NCI-H2227 (cell line): ENCODE data around the gene CRTAC1.

Experiments
- DNase-seq: peaks from one replicate; lab custom pipeline; 2025; ENCODE audit not compliant: unreplicated experiment; lab: John Stamatoyannopoulos, UW

CRTAC1 gene, protein sequence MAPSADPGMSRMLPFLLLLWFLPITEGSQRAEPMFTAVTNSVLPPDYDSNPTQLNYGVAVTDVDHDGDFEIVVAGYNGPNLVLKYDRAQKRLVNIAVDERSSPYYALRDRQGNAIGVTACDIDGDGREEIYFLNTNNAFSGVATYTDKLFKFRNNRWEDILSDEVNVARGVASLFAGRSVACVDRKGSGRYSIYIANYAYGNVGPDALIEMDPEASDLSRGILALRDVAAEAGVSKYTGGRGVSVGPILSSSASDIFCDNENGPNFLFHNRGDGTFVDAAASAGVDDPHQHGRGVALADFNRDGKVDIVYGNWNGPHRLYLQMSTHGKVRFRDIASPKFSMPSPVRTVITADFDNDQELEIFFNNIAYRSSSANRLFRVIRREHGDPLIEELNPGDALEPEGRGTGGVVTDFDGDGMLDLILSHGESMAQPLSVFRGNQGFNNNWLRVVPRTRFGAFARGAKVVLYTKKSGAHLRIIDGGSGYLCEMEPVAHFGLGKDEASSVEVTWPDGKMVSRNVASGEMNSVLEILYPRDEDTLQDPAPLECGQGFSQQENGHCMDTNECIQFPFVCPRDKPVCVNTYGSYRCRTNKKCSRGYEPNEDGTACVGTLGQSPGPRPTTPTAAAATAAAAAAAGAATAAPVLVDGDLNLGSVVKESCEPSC

DNA sequence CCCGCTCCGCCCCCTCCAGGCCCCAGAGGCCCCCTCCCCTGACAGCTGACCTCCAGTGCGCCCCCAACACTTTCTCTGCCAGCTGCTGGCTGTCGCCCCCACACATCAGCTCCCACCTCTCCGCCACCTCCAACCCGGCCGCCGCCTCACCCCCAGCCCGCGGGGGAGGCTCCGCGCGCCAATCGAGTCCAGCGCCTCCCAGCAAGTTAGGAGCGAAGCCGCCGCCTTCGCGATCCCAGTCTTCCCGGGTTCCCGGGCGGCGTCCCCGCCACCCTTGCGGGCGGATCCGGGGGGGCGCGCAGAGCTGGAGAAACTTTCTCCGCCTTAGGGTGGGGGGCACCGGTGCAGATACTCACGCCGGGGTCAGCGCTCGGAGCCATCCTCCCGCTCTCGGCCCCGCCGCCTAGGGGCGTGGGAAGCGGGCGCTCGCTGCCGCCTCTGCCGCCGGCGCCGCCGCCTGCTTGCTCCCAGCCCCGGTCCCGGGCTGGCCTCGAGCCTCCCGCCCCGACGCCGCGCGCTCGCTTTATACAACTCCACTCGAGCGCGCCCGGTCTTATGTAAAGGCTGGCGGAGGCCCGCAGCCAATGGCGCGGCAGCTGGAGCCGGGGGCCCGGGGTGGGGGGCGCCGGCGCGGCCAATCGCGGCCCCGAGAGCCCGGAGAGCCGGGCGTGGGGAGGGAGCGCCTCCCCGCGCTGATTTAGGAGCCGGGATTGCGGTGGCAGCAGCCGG, at the start of gene CRTAC1:
CRTAC1 (minus strand) TSS at position 529 of the 729 bp plus-strand sequence; CDS start at position 380, 149 bp downstream.
- DNase-seq, result peak; percentile 94

DNA sequence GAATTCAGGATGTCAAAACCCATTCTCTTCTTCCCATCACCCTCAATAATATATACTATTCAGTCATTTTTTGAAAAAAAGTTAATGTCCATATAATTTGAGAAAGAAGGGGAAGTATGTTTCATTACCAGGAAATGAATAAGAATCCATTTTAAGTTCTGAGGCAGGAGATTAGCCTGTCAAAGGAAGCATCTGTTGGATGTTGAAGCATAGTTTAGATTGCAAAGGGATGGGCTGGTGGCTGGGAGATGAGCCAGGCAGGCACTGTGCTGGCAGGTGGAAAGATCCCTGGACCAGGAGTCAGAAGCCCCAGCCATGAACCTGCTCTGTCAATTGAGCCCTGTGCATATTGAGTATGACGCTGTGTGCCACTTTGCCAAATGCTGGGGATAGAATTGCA, 48.4 kb upstream of the CRTAC1 start:
- DNase-seq, result no peak

DNA sequence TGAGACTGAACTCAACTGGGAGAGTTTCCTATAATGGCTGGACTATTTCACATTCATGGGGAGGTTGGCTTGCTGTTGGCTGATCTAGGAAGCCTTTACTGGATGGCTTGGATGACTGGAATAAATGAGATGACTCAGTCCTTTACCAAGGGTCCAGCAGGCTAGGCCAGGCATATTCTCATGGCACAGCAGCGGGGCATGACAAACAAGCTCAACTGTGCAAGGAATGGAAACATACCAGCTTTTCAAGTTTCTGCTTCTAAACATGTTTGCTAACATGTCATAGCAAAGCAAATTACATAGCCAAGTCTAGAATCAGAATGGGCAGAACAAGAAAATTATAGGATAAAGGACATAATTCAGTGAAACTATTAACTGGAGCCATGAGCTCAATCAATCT, 46.8 kb upstream of the CRTAC1 start:
- no peak for DNase-seq

DNA sequence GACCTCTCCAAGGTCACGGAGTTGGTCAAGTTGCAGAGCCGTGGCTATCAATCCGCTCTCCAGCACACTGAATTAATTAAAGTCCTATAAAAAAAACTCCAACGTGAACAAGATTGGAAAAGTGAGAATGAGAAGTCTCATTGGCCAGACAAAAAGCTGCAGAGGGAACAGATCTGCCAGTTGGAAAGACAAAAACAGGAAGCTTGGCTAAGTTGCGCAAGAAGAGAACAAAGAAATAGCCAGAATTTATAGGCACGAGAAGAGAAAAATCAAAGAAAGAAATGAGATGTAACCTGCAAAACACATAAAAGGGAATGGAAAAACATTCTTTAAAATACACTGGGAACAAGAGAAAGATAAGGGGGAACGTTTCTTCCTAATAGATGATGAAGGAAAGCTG, 45.7 kb upstream of the CRTAC1 start:
- DNase-seq, result no peak

DNA sequence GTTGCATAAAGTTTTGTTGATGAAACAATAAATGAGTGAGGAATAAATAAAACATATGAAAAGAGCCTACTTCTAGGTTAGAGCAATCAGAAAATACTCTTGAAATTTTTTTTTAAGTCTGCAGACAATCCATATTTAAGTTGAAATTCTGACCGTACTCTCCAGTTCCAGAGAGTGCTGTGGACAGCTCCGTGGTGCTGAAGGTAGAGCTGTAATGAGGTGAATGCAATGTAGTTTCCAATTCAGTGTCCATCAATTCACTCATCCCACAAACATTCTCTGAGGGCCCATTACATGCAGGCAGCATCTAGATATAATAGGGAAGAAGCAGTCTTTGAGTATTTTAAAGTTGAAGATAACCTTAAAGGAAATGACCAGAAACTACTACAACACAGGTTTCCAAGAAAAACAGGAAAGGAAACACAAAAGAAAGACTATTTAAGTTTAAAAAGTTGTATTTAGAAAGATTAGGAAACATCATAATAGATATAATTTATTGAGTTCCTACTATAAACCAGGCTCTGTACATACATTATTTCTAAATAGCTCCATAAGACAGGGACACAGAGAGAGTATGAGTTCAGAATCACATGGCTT, 44.0 kb upstream of the CRTAC1 start:
- no peak for DNase-seq

DNA sequence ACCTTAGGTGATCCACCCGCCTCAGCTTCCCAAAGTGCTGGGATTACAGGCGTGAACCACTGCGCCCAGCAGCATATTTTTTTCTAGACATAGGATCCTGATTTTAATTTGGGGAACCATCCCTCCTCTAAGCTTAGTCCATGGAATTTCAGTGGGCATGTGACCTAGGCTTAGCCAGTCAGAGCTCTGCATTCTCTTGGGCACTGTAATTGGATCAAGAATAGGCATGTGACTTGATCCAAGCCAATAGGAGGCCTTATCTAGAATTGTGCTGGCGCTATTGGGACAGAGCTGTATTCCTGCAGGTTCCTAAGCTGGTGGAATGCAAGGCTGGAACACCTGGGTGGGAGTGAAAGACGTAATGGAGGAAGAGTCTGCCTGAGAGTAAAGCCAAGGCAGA, 36.7 kb upstream of the CRTAC1 start:
- no peak for DNase-seq

DNA sequence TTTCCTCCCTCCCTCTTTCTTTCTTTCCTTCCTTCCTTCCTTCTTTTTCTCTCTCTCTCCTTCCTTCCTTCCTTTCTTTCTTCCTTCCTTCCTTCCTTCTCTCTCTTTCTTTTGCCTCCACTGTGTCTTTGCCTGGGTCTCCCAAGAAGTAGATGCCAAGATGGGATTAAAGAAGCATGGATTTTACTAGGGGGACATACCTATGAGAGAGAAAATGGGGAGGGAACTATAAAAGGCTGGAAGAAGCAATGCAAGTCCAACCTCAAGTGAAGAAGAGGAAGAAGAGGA, 33.3 kb upstream of the CRTAC1 start:
- no peak for DNase-seq

DNA sequence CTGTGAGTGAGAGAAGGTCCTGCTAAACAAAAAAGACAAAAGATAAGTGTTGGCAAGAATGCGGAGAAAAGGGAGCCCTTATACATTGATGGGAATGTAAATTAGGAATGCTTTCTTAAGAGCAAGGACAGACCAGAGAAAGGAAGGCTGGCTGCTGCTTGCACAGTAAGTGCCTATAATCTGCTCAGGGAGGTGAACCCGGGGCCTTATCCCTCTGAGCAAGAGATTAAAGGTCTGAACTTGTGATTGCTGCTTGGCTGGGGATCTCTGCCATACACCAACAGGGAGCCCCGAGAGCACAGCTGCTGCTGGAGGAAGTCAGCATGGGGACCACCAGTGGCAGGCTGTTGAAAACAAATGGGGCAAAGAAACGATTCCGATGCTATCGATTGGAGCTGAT, 32.0 kb upstream of the CRTAC1 start:
- DNase-seq, result no peak

DNA sequence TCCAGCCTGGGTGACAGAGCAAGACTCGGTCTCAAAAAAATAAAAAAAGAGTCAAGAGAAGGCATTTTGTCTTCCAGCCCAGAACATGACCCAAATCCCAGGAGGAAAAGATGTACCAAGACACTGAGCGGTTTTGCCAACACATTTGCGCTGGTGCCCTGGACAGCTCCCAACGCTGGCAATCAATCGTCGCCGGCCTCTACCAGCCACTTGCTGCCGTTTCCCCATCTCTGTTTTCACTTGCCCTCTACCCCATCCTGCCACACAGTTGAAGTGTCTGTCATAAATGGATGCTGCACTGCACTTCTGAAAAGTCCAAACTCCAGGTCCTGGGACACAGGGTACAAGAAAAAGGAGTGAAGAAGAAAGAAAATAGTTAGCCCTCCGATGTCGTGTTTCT, 29.7 kb upstream of the CRTAC1 start:
- DNase-seq, result no peak

DNA sequence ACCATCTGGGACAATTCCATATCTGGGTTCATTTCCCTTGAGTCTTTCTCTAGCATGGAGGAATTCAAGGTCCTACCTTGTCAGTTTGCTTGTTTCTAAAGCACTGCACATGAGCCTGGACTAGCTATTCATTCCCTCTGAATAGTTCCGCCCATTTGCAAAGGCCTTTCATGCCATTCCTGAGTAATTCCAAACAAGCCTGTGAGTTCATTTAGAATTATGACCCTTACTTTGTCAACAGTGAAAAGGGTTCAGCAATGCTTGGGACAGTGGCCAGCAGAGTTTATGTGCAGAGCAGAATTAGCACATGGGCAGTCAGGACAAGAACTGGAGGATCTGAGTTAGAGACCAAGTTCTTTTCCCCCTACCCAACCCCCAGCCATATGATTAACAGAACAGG, 27.9 kb upstream of the CRTAC1 start:
- DNase-seq, result no peak

DNA sequence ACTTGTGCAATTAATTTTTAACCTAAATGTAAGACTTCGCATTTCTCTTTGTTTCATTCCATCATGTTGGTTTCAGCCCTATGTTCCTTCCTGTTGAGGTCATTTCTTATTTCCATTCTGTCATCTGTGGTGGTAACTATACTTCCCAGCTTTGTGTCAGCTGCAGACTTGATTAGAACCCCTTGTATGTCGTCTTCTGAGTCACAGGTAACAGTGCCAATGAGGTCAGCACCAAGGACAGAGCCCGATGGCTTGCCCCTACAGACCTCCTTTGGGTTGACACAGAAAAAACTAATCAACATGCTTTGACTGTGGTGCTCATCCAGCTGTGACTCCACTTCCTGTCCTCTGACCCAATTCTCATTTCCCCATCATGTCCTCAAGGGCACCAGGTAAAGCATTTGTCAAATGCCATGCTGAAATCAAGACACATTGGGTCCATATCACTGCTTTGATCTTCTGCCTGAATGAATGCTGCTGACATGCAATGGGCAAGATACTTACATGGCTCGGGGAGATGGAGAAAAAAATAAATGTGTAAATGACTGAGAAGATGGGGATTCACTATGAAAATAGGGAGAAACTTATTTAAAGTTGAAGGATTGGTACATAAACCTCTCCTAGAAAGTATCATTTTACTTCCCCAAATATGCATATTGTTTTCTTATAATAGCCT, 25.6 kb upstream of the CRTAC1 start:
- no peak for DNase-seq

DNA sequence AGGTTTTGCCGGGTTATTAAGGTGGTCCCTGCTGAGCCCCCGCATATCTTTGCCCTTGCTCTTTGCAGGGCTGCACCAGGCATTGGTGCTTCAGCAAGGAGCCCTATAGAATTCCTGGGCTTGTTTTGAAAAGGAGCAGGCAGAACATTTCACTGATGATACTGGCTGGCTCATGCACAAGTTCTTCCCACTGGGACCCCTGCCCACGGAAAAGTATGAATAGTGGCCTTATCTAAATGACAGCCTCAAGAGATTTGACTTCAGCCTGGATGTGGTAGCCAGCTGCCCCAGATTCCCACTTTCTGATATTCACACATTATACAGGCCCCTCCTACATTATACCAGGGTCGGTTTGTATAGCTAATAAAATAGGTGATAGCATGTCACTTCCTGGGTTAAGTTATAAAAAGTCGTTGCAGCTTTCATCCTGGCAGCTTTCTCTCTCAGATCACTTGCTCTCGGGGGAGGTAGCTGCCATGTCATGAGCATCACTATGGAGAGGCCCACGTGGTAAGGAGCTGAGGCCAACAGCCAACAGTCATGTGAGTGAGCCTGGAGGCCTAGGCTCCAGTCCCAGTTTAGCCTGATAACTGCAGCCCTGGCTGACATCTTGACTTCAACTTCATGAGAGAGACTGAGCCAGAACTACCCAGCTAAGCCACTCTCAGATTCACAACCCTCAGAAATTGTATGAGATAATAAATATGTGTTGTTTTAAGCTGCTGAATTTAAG, 16.8 kb upstream of the CRTAC1 start:
- no peak for DNase-seq

DNA sequence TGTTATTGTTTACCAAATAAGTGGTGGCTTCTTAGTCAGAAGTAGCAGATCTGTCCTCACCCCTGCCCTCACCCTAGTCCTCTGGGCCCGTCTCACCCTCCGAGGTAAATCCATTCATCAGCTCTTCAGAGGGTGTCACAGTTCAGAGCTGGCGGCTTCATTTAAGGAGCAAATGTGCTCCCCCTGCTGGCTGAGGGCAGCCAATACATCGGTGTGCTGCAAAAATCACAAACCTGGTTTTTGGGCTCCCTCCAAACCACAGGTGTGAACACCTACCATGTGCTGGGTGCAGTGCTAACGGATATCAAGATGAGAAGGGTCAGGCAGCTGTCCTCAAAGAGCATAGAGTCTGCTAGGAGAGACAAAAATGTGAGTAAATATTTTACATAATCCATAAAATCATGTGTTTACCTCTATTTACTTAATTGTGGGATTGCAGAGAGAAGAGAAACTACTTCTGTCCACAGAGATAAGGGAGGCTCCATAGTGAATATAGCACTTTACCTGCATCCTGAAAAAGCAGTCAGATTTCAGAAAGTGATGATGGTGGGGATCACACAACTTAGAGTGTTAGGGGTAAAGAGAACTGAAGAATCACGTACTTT, 15.5 kb upstream of the CRTAC1 start:
- peak; percentile 76 for DNase-seq

DNA sequence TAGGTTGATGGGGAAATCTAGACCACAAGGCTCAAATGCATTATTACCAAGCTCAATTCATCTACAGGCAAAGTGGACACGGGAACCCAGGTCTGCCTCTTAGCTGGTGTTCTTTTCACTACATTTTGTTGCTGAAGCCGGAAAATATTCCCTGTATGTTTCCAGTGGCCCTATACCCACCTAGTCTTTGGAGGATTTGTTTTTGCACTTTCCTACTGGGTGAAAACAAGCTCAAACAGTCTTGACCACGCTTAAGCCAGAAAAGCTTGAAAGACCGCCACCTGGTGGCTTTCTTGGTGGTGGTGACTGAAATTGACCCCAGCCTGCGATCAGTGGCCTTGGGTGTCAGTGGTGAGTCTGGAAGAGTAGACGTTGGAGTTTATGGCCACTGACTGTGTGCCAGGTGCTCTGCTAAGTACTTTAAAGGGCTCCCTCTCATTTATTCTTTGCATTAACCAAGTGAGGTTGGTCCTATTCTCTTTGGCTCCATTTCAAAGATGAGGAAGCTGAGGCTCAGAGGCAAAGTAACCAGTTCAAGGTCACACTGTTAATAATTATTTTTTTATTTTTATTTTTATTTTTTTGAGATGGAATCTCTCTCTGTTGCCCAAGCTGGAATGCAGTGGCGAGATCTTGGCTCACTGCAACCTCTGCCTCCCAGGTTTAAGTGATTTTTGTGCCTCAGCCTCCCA, 11.1 kb upstream of the CRTAC1 start:
- DNase-seq, result peak; percentile 62

DNA sequence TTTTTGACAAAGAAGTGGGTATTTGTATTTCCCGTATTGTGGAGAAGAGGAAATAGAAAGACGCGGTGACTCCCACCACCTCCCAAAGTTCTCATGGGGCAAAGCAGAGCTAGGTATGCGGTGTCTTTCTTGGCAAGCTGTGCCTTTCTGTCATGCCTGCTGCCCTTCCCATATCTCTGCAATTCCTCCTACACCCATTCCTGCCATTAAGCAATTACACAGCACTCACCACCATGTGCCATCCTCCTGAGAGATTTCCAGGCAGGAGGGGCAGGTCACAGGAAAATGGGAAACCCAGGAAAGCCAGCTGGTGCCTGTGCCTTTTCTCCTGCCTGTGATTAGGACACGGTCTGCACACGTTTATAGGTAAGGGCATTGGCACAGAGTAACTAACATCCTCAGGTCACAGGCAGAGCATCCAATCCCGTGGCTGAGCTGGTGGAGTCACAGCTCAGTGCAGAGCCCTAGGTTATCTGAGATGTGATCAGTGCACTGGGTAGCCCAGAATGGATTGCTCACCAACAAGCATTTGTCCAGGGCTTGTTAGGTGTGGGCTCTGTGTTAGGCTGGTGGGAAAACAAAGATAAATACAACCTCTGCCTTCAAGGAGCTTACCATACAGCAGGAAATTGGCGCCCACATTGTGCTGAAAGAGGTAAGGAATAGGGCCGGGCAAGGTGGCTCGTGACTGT, 9.4 kb upstream of the CRTAC1 start:
- peak; percentile 8 for DNase-seq

DNA sequence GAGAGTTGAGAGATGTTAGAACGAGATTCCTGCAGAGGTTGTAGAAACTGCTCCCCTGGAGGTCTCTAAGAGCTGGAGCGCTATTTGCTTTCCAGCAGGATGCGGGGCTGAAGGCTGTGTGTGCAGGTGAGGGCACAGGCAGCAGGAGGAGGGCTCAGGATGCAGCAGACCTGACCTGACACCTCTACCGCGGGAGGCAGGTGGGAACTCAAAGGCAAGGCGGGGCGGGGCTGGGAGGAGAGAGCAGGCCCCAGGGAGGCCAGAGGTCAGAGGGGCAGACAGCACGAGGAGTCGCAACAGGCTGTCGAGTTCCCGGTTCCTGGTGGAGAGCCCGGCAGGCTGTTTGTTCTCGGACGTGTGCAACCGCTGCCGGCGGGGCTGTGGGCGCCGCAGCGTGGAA, 7.9 kb upstream of the CRTAC1 start:
- no peak for DNase-seq

DNA sequence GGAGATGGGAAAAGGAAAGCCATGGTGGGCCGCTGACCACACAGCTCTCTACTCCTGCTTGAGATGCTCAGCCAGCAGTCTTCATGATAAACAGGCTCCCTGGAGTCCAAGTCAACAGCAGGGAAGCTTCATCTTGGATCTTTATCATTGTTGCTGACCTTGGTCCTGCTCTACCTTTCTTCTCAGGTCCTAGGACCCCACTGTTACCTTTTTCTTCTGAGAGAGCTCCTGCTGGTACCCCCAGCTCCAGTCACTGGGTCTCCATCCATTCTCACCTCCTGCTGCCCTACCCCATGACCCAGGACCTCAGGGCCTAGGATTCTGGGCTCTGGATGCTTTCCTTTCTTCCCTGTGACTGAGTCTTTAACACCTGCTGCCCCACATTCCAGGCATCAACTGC, 5.2 kb upstream of the CRTAC1 start:
- no peak for DNase-seq

DNA sequence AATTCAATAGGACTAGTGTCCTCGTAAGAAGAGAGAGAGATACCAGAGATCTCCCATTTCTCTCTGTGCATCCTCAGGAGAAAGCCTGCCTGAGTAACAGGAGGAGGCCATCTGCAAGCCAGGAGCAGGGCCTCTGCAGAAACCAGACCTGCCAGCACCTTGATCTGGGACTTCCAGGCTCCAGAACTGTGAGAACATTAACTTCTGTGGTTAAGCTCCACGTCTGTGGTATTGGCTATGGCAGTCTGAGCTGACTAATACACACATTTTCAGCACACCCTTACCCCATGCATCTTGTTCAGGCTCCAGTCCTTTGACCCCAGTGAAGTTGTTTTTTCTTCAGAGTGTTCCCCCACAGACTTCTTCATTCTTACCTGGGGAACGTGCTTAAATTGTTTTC, 3.1 kb upstream of the CRTAC1 start:
- no peak for DNase-seq

DNA sequence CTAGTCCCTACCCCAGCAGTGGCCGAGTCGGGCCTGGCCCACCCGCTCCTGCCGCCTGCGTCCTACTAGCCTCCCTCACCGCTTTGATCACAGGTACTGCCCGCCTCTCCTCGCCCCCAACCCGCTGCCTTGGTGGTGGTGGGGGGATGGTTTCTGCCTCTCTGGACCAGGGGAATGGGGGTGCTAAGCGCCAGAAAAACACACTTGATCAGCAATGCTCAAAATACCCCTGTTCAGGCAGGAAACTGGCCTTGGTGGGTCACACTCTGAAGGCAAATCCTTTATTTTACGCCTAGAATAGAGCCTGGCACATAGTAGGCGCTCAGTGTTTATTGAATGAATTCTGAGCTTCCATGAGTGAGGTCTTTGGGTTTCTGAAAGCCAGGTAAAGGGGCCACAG, 1.0 kb upstream of the CRTAC1 start:
- DNase-seq, result no peak
